Thyroid gland (tissue), 4 donors: ENCODE results near the gene TMEM176A. TPM values are rescaled to one million over a fixed set of nuclear protein-coding genes. Genes with fewer than 3 reads are reported as not detected.
"Not testable (repeated sequence)": the region's sequence is repeated elsewhere in the genome, so short reads cannot be mapped to it uniquely, and the experiment has no call there.

ENCODE experiments used
- DNase-seq, 2 donors: peaks; one replicate each; pipeline ENCODE4 v3.0.0-alpha.2; 2019
- H3K27ac ChIP-seq, 3 donors: fragments of 200-600 bp; sonication (generic); 1 replicate in 2 of 3; 2 replicates in 1 of 3; pipeline ENCODE4 v1.5.1; 2016 to 2019; ENCODE audit warnings: mild to moderate bottlenecking in 1 of 3, moderate library complexity in 1 of 3
- H3K27me3 ChIP-seq: fragments of 200-600 bp; sonication (generic); one replicate; pipeline ENCODE4 v1.5.1; 2019
- H3K36me3 ChIP-seq, 2 donors: fragments of 200-600 bp; sonication (generic); one replicate each; pipeline ENCODE4 v1.5.1; 2016 to 2019
- H3K4me1 ChIP-seq, 2 donors: fragments of 200-600 bp; sonication (generic); one replicate each; pipeline ENCODE4 v1.5.1; 2017 to 2019
- H3K4me3 ChIP-seq, 3 donors: fragments of 200-600 bp; sonication (generic); replicated peaks in 1 of 3; 1 replicate in 2 of 3; 2 replicates in 1 of 3; pipeline ENCODE4 v1.5.1; 2016; ENCODE audit warnings: mild to moderate bottlenecking in 1 of 3
- H3K9me3 ChIP-seq: fragments of 200-600 bp; sonication (generic); one replicate; pipeline ENCODE4 v1.5.1; 2017
- CTCF ChIP-seq, 6 experiments: fragments of 200-600 bp in 3 of 6; fragments of 450-650 bp in 3 of 6; sonication (generic) in 3 of 6; IDR thresholded peaks; one replicate each; pipeline ENCODE4 v1.5.1; 2016 to 2019; ENCODE audit warnings: antibody characterized with exemption in 6 of 6, mild to moderate bottlenecking in 2 of 6, inconsistent platforms in 1 of 6, moderate library complexity in 1 of 6
- POLR2A ChIP-seq, 2 donors: fragments of 450-650 bp; IDR thresholded peaks; one replicate each; pipeline ENCODE4 v1.6.1; 2017; ENCODE audit warnings: antibody characterized with exemption in 2 of 2, mild to moderate bottlenecking in 2 of 2, moderate library complexity in 1 of 2
- WGBS, 2 donors: methylation state at CpG; one replicate each; pipeline ENCODE4 v1.1.5; 2017; 5-methylcytosine and 5-hydroxymethylcytosine counted together
- intact Hi-C: fragments of 100-400 bp; cut with DNase I; formaldehyde crosslinking; loops from one replicate; pipeline ENCODE4 v1.15.1; 2023
- total RNA-seq, 4 donors: library from RNA; depleted of rRNA; stranded (reverse); fragments of >200 nt; gene quantifications; one replicate each; pipeline ENCODE4 v1.2.3, GENCODE V29; 2016

Gene TMEM176A
- total RNA-seq, 4 donors from 2014 or later = 3.7 to 34.0 (median 14.7) TPM

GRCh38 chr7:150805864-150806263, 5.3 kb downstream of the TMEM176A start:
- Histone ChIP-seq H3K4me3 (no peak overlapping the region), H3K36me3 (no peaks in the 10 kb centered on the region), H3K4me1 (peaks cover 0 to 2% of the 10 kb centered on the region in 2 donors), H3K27ac (no peak overlapping the region), H3K27me3 (no peaks in the 10 kb centered on the region), H3K9me3 (no peaks in the 10 kb centered on the region)
- intact Hi-C loops = no loop called here
- no peak for TF ChIP-seq POLR2A (IDR thresholded peaks at IDR 0.05)
- no peak for DNase-seq

DNA sequence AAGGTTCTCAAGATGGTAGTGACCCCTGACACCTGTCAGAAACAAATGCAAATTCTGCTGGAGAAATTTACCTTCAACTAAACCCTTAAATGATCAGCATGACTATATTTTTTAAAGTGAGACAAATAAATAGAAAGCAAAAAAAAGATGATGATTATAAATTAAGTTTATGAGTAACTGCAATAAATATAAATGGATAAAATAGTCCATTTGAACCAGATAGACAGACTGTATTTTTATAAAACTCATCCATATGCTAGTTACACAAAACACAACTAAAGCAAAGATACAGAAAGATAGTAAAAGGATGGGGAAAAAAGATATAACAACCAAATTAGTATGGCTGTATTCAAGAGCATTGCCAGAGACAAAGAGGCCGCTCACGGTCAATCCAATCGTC, 5.9 kb downstream of the TMEM176A start:
- intact Hi-C loops = no loop called here
- TF ChIP-seq POLR2A (IDR thresholded peaks at IDR 0.05) = no peak
- no peak for TF ChIP-seq CTCF (IDR thresholded peaks at IDR 0.05)
- no peak for DNase-seq
- H3K27me3 ChIP-seq = no peaks in the 10 kb centered on the region
- H3K9me3 ChIP-seq = no peaks in the 10 kb centered on the region
- H3K27ac ChIP-seq = no peak overlapping the region
- no peak overlapping the region for H3K4me3 ChIP-seq
- no peaks in the 10 kb centered on the region for H3K4me1 ChIP-seq
- no peaks in the 10 kb centered on the region for H3K36me3 ChIP-seq
- WGBS, 2 donors = 96 to 97% methylated on average over 3 of the region's 3 CpGs

DNA sequence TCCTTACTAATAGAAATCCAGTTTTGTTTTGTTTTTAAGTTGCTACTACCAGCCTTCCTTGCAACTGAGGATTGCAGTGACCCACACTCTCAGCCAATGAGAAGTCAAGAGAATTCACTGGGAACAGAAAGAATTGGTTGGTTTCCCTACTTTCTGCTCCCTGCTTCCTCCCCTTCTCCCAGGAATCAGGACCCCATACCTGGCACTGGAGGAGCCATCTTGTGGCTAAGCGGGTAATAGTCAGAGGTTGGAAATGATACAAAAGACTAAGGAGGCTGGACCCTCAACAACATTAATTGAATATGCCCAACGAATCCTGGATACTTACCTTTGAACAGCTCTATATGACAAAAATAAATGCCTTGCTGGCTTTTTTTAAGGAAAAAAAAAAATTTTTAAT, 6.3 kb downstream of the TMEM176A start:
- no peaks in the 10 kb centered on the region for H3K27me3 ChIP-seq
- WGBS, 2 donors = 80 to 81% methylated on average over 2 of the region's 2 CpGs
- H3K4me3 ChIP-seq = no peak overlapping the region
- no peaks in the 10 kb centered on the region for H3K9me3 ChIP-seq
- DNase-seq = no peak
- H3K27ac ChIP-seq = no peak overlapping the region
- TF ChIP-seq POLR2A (IDR thresholded peaks at IDR 0.05) = no peak
- TF ChIP-seq CTCF (IDR thresholded peaks at IDR 0.05) = no peak
- intact Hi-C loops = no loop called here
- H3K36me3 ChIP-seq = no peaks in the 10 kb centered on the region
- no peaks in the 10 kb centered on the region for H3K4me1 ChIP-seq

GRCh38 chr7:150807616-150808438, 7.3 kb downstream of the TMEM176A start:
- WGBS, 2 donors = 62 to 71% methylated on average over 11 to 13 of the region's 13 CpGs
- H3K36me3 ChIP-seq, H3K4me1 ChIP-seq, H3K9me3 ChIP-seq, H3K4me3 ChIP-seq, DNase-seq, intact Hi-C loops, H3K27me3 ChIP-seq, H3K27ac ChIP-seq: not testable (repeated sequence)

DNA sequence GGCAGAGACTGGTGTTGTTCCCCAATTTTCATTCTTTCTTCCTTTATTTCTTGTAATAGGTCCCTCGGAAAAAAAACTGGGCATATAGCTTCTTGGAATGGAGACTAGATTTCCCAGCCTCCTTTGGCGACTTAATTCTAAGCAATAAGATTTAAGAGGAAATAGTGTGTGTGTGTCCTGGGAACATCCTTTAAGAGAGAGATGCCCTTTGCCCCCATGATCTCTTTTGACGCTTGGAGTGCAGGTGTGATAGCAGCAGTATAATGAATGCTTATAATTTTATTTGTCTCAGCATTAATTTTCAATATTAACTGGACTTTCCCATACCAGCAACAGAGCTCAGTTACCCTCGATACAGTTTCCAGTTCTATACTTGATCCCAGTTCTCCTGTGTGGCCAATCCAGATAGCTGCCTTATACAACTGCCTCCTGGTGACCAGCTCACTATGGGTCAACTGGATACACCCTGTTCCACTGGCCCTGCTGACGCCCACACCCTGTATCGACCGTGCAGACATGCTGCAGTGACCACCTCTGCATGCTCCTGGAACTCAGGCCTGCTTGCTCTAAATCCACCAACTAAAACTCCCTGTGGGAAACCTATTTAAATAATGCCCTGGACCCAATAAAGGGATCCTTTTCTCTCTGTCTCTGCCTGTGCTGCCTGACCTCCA, 13.9 kb downstream of the TMEM176A start:
- Histone ChIP-seq H3K9me3 (no peaks in the 10 kb centered on the region), H3K36me3 (no peaks in the 10 kb centered on the region), H3K27me3 (no peaks in the 10 kb centered on the region), H3K4me1 (no peaks in the 10 kb centered on the region), H3K27ac (no peak overlapping the region), H3K4me3 (no peak overlapping the region)
- TF ChIP-seq CTCF (IDR thresholded peaks at IDR 0.05) (no peak), POLR2A (IDR thresholded peaks at IDR 0.05) (no peak)
- 80 to 88% methylated on average over 7 of the region's 7 CpGs for WGBS, 2 donors
- intact Hi-C loops = no loop called here
- DNase-seq = no peak

GRCh38 chr7:150818971-150819370, 18.4 kb downstream of the TMEM176A start:
- DNase-seq = no peak
- WGBS, 2 donors = 86 to 92% methylated on average over 2 of the region's 2 CpGs
- Histone ChIP-seq H3K9me3 (no peaks in the 10 kb centered on the region), H3K36me3 (no peaks in the 10 kb centered on the region), H3K27ac (no peak overlapping the region), H3K27me3 (no peaks in the 10 kb centered on the region), H3K4me3 (no peak overlapping the region), H3K4me1 (no peaks in the 10 kb centered on the region)
- intact Hi-C loops = no loop called here
- no peak for TF ChIP-seq CTCF (IDR thresholded peaks at IDR 0.05)
- TF ChIP-seq POLR2A (IDR thresholded peaks at IDR 0.05) = no peak
